ENCODE results near the gene SCIN.
"Not testable (repeated sequence)": the region's sequence is repeated elsewhere in the genome, so short reads cannot be mapped to it uniquely, and the experiment has no call there.

Gene SCIN

GRCh38 chr7:12570534-12571461, at the start of gene SCIN:
Gene SCIN (plus strand): TSS chr7:12570720. CDS start chr7:12570787, 67 bp downstream.
- no peak for DNase-seq (ENCODE audit: low read depth)
- peak within 1 kb of the TSS; percentile 42 for H3K4me3 ChIP-seq (ENCODE audit: low read depth, low read length)

GRCh38 chr7:12524794-12525386, 45.6 kb upstream of the SCIN start:
- DNase-seq (ENCODE audit: low read depth) = peak; percentile 17
- H3K4me3 ChIP-seq (ENCODE audit: low read depth, low read length) = no peak overlapping the region

GRCh38 chr7:12526693-12527092, 43.8 kb upstream of the SCIN start:
- DNase-seq (ENCODE audit: low read depth); H3K4me3 ChIP-seq (ENCODE audit: low read depth, low read length): not testable (repeated sequence)

- not testable (repeated sequence) for H3K4me3 ChIP-seq (ENCODE audit: low read depth, low read length); DNase-seq (ENCODE audit: low read depth)
Observed at GRCh38 chr7:12527670-12528069, 42.9 kb upstream of the SCIN start.

GRCh38 chr7:12529971-12530710, 40.4 kb upstream of the SCIN start:
- DNase-seq (ENCODE audit: low read depth) = no peak
- no peak overlapping the region for H3K4me3 ChIP-seq (ENCODE audit: low read depth, low read length)

GRCh38 chr7:12531784-12532183, 38.7 kb upstream of the SCIN start:
- H3K4me3 ChIP-seq (ENCODE audit: low read depth, low read length) = no peak overlapping the region
- no peak for DNase-seq (ENCODE audit: low read depth)

GRCh38 chr7:12534046-12534445, 36.5 kb upstream of the SCIN start:
- no peak for DNase-seq (ENCODE audit: low read depth)
- H3K4me3 ChIP-seq (ENCODE audit: low read depth, low read length) = no peak overlapping the region

GRCh38 chr7:12539681-12540080, 30.8 kb upstream of the SCIN start:
- H3K4me3 ChIP-seq (ENCODE audit: low read depth, low read length) = no peak overlapping the region
- DNase-seq (ENCODE audit: low read depth) = no peak

- no peak overlapping the region for H3K4me3 ChIP-seq (ENCODE audit: low read depth, low read length)
- peak; percentile 52 for DNase-seq (ENCODE audit: low read depth)
Observed at GRCh38 chr7:12540850-12541249, 29.7 kb upstream of the SCIN start.

GRCh38 chr7:12543586-12543985, 26.9 kb upstream of the SCIN start:
- no peak overlapping the region for H3K4me3 ChIP-seq (ENCODE audit: low read depth, low read length)
- DNase-seq (ENCODE audit: low read depth) = no peak

- no peak overlapping the region for H3K4me3 ChIP-seq (ENCODE audit: low read depth, low read length)
- DNase-seq (ENCODE audit: low read depth) = peak; percentile 50
Observed at GRCh38 chr7:12549106-12549505, 21.4 kb upstream of the SCIN start.

- DNase-seq (ENCODE audit: low read depth) = peak; percentile 24
Observed at GRCh38 chr7:12550956-12551355, 19.6 kb upstream of the SCIN start.

GRCh38 chr7:12552876-12553275, 17.6 kb upstream of the SCIN start:
- no peak overlapping the region for H3K4me3 ChIP-seq (ENCODE audit: low read depth, low read length)
- DNase-seq (ENCODE audit: low read depth) = no peak

More at GRCh38 chr7:12550956-12551355, 19.6 kb upstream of the SCIN start:
- no peak overlapping the region for H3K4me3 ChIP-seq (ENCODE audit: low read depth, low read length)

- H3K4me3 ChIP-seq (ENCODE audit: low read depth, low read length) = no peak overlapping the region
- no peak for DNase-seq (ENCODE audit: low read depth)
Observed at GRCh38 chr7:12553416-12553815, 17.1 kb upstream of the SCIN start.

GRCh38 chr7:12554351-12554750, 16.2 kb upstream of the SCIN start:
- no peak for DNase-seq (ENCODE audit: low read depth)
- H3K4me3 ChIP-seq (ENCODE audit: low read depth, low read length) = no peak overlapping the region

GRCh38 chr7:12554872-12555271, 15.6 kb upstream of the SCIN start:
- no peak for DNase-seq (ENCODE audit: low read depth)

GRCh38 chr7:12555695-12556094, 14.8 kb upstream of the SCIN start:
- DNase-seq (ENCODE audit: low read depth); H3K4me3 ChIP-seq (ENCODE audit: low read depth, low read length): not testable (repeated sequence)

More at GRCh38 chr7:12554872-12555271, 15.6 kb upstream of the SCIN start:
- H3K4me3 ChIP-seq (ENCODE audit: low read depth, low read length) = no peak overlapping the region

GRCh38 chr7:12556139-12556792, 14.3 kb upstream of the SCIN start:
- H3K4me3 ChIP-seq (ENCODE audit: low read depth, low read length); DNase-seq (ENCODE audit: low read depth): not testable (repeated sequence)

GRCh38 chr7:12557282-12557681, 13.2 kb upstream of the SCIN start:
- H3K4me3 ChIP-seq (ENCODE audit: low read depth, low read length) = no peak overlapping the region
- no peak for DNase-seq (ENCODE audit: low read depth)
